HG02623 (cell line): ENCODE data around the gene TRPC4AP.

Experiments used
- ATAC-seq: cut with Tn5 transposase; IDR thresholded peaks from one replicate; pipeline ENCODE4 v1.9.1; 2021; ENCODE audit warnings: moderate library complexity; ENCODE audit not compliant: unreplicated experiment

Gene TRPC4AP

GRCh38 chr20:35017099-35017835 is 75.3 kb downstream of the TRPC4AP start:
- ATAC-seq: no peak

GRCh38 chr20:35015863-35016193 is 76.8 kb downstream of the TRPC4AP start:
- ATAC-seq: no peak

GRCh38 chr20:35014537-35014936 is 78.1 kb downstream of the TRPC4AP start:
- ATAC-seq: no peak

GRCh38 chr20:35013421-35014411 is 78.9 kb downstream of the TRPC4AP start:
- no peak for ATAC-seq

GRCh38 chr20:35012227-35013069 is 80.2 kb downstream of the TRPC4AP start:
- ATAC-seq: no peak

- ATAC-seq: no peak
Measured at GRCh38 chr20:35011589-35012226, 80.9 kb downstream of the TRPC4AP start.

- ATAC-seq: no peak
Measured at GRCh38 chr20:35010405-35011192, 82.0 kb downstream of the TRPC4AP start.

GRCh38 chr20:35009665-35010328 is 82.8 kb downstream of the TRPC4AP start:
- ATAC-seq: no peak

- ATAC-seq: no peak
Measured at GRCh38 chr20:35008411-35009342, 83.9 kb downstream of the TRPC4AP start.

- ATAC-seq: no peak
Measured at GRCh38 chr20:35007891-35008290, 84.7 kb downstream of the TRPC4AP start.

- ATAC-seq: no peak
Measured at GRCh38 chr20:35007413-35007812, 85.2 kb downstream of the TRPC4AP start.

GRCh38 chr20:35006531-35006971 is 86.1 kb downstream of the TRPC4AP start:
- no peak for ATAC-seq

- no peak for ATAC-seq
Measured at GRCh38 chr20:35006009-35006408, 86.6 kb downstream of the TRPC4AP start.

GRCh38 chr20:35005463-35005961 is 87.1 kb downstream of the TRPC4AP start:
- no peak for ATAC-seq

- ATAC-seq: no peak
Measured at GRCh38 chr20:35004749-35005462, 87.7 kb downstream of the TRPC4AP start.

GRCh38 chr20:35004051-35004725 is 88.4 kb downstream of the TRPC4AP start:
- no peak for ATAC-seq
